Mammary microvascular endothelial cell (primary cell): ENCODE data around the gene SLC1A6. TPM values are rescaled to one million over a fixed set of nuclear protein-coding genes. Genes with fewer than 3 reads are reported as not detected.

Experiments
- total RNA-seq: library from RNA; depleted of rRNA; stranded (reverse); fragments of >200 nt; gene quantifications from 2 replicates; pipeline ENCODE4 v1.2.3, GENCODE V29; 2015

Gene SLC1A6
- not detected in 2 replicates for total RNA-seq

GRCh38 chr19:14979476-14980255, at the start of gene SLC1A6:
SLC1A6 (minus strand) TSS chr19:14979864; CDS start chr19:14972910, 6,954 bp downstream.

DNA sequence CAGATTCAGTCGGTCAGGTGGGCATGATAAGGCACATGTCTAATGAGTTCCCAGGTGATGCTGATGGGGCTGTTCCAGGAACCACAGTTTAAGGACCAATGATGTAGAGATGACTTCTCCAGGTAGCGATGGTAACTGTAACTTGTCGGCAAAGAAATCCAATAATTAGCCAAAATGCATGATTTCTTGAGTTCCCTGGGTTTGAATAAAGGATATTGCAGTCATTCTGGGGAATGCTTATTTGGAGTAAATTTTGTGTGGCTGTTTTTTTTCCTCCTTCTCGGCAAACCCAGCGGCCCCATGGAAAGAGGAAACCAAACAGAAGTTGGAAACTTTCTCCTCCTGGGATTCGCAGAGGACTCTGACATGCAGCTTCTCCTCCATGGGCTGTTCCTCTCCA, 38.5 kb downstream of the SLC1A6 start, which contains the start of gene OR7C2:
TSS of gene OR7C2 (plus strand) at position 301 of the 400 bp plus-strand sequence. CDS start at position 301, 0 bp downstream.

Other genes with a start within 250 kb of the SLC1A6 start
- gene ADGRE2, start 201.3 kb downstream of the SLC1A6 start, total RNA-seq = under 0.01 TPM in 1 of 2 replicates, not detected in the other
- not detected in 2 replicates for gene OR7A5, start 144.7 kb downstream of the SLC1A6 start, total RNA-seq
- not detected in 2 replicates for gene OR7C1, start 144.7 kb downstream of the SLC1A6 start, total RNA-seq
- not detected in 2 replicates for gene OR7A10, start 130.9 kb downstream of the SLC1A6 start, total RNA-seq
- not detected in 2 replicates for gene OR7A17, start 93.7 kb downstream of the SLC1A6 start, total RNA-seq
- gene OR7C2, start 38.4 kb downstream of the SLC1A6 start, total RNA-seq = not detected in 2 replicates
- gene CASP14, start 69.6 kb upstream of the SLC1A6 start, total RNA-seq = not detected in 2 replicates
- gene OR1I1, start 102.3 kb upstream of the SLC1A6 start, total RNA-seq = not detected in 2 replicates
- 28.1 and 33.4 TPM in 2 replicates for gene SYDE1, start 127.5 kb upstream of the SLC1A6 start, total RNA-seq
- 0.34 and 0.40 TPM in 2 replicates for gene NOTCH3, start 221.1 kb upstream of the SLC1A6 start, total RNA-seq